CD4-positive, alpha-beta T cell treated with Interleukin-2 at 100 ng/mL for 4 hours (primary cell): ENCODE data around the gene SLC25A34.

Experiments used
- DNase-seq: peaks from one replicate; pipeline ENCODE4 v3.0.0-alpha.2; 2020; ENCODE audit warnings: low spot score

The SLC25A34 gene

GRCh38 chr1:15753776-15754175 lies 17.7 kb downstream of the SLC25A34 start:
- no peak for DNase-seq

- no peak for DNase-seq
Observed at GRCh38 chr1:15755021-15755645, 19.1 kb downstream of the SLC25A34 start.

- no peak for DNase-seq
Observed at GRCh38 chr1:15755646-15756040, 19.6 kb downstream of the SLC25A34 start.

GRCh38 chr1:15756143-15757015 lies 20.3 kb downstream of the SLC25A34 start:
- no peak for DNase-seq

- DNase-seq: no peak
Observed at GRCh38 chr1:15757016-15757543, 21.0 kb downstream of the SLC25A34 start.

- no peak for DNase-seq
Observed at GRCh38 chr1:15757575-15758342, 21.7 kb downstream of the SLC25A34 start.

GRCh38 chr1:15758343-15758931 lies 22.4 kb downstream of the SLC25A34 start, which contains the start of gene FBLIM1:
Gene FBLIM1, plus strand, starts transcription at chr1:15758795. Its CDS starts 6,189 bp downstream, at chr1:15764984.
- DNase-seq: no peak

- DNase-seq: no peak
Observed at GRCh38 chr1:15758953-15759661, 23.0 kb downstream of the SLC25A34 start.

GRCh38 chr1:15760520-15761211 lies 24.6 kb downstream of the SLC25A34 start:
- no peak for DNase-seq

- DNase-seq: no peak
Observed at GRCh38 chr1:15761366-15762128, 25.5 kb downstream of the SLC25A34 start.

GRCh38 chr1:15762546-15762945 lies 26.5 kb downstream of the SLC25A34 start:
- no peak for DNase-seq

GRCh38 chr1:15764269-15764764 lies 28.3 kb downstream of the SLC25A34 start:
- DNase-seq: no peak

GRCh38 chr1:15764890-15765289 lies 28.8 kb downstream of the SLC25A34 start:
- no peak for DNase-seq

GRCh38 chr1:15765495-15766194 lies 29.6 kb downstream of the SLC25A34 start:
- DNase-seq: no peak

GRCh38 chr1:15767941-15768340 lies 31.9 kb downstream of the SLC25A34 start:
- DNase-seq: no peak

- DNase-seq: no peak
Observed at GRCh38 chr1:15768388-15768787, 32.3 kb downstream of the SLC25A34 start.

GRCh38 chr1:15770313-15770962 lies 34.4 kb downstream of the SLC25A34 start:
- DNase-seq: no peak

- no peak for DNase-seq
Observed at GRCh38 chr1:15771836-15772515, 35.9 kb downstream of the SLC25A34 start.
